K562 (cell line): Measurements from ENCODE around the gene THUMPD2. TPM values are rescaled to one million over a fixed set of nuclear protein-coding genes. Genes with fewer than 3 reads are reported as not detected.
A peak's percentile ranks its signal among the peaks of the same experiment; 100 is the strongest.

ENCODE experiments used
- ELF1 ChIP-seq: fragments of 200-800 bp; sonication (Bioruptor generic); IDR thresholded peaks from 2 replicates; pipeline ENCODE4 v1.6.1; 2016; ENCODE audit warnings: missing genetic modification characterization, missing compliant biosample characterization
- MAFF ChIP-seq: IDR thresholded peaks from 2 replicates; pipeline ENCODE4 v1.6.1; 2012; ENCODE audit warnings: low read length, improper control_type of control experiment
- SMAD1 ChIP-seq: fragments of 150-350 bp; IDR thresholded peaks from 2 replicates; pipeline ENCODE4 v1.6.1; 2014; ENCODE audit warnings: low read length, low read depth; ENCODE audit not compliant: partially characterized antibody
- SPI1 ChIP-seq: IDR thresholded peaks from 2 replicates; pipeline ENCODE4 v1.6.1; 2011; ENCODE audit warnings: low read depth, low read length, control low read depth, borderline replicate concordance
- ZNF12 ChIP-seq: sonication (generic); formaldehyde crosslinking; IDR thresholded peaks from 2 replicates; pipeline ENCODE4 v1.4.0; 2020; ENCODE audit warnings: mild to moderate bottlenecking, missing genetic modification reagents
- ZNF436 ChIP-seq: fragments of 250-450, 450-650 bp; sonication (Bioruptor Pico); formaldehyde crosslinking; IDR thresholded peaks from 2 replicates; pipeline ENCODE4 v1.7.0; 2020; ENCODE audit warnings: mild to moderate bottlenecking
- ZNF644 ChIP-seq: fragments of 200-800 bp; sonication (Bioruptor generic); IDR thresholded peaks from 2 replicates; pipeline ENCODE4 v1.6.1; 2016; ENCODE audit warnings: low read depth, missing genetic modification characterization, missing compliant biosample characterization
- polyA plus RNA-seq, 8 experiments: library from polyadenylated mRNA; depleted of rRNA in 4 of 8; stranded (reverse) in 5 of 8; unstranded in 3 of 8; fragments of >200 nt; fragmentation: Nextera tagmentation in 2 of 8; fragmentation: Illumina TruSeq in 1 of 8; extraction: Ambion mirVana in 2 of 8; extraction: Trizol in 1 of 8; gene quantifications; 2 replicates each; pipeline versions ENCODE4 v1.2.1 to v1.2.3, GENCODE V29; 2011 to 2014; ENCODE audit warnings: inconsistent platforms in 1 of 8, missing spikeins in 1 of 8
- total RNA-seq, 7 experiments: library from RNA; depleted of rRNA in 6 of 7; stranded (reverse); fragments of >200 nt in 6 of 7; fragmentation: Illumina TruSeq in 2 of 7; extraction: Trizol in 2 of 7; gene quantifications; 2 replicates each; pipeline versions ENCODE4 v1.2.1 to v1.2.3, GENCODE V29; 2011 to 2021; ENCODE audit warnings: low replicate concordance in 1 of 7
- TF ChIP-seq, protein P1 (sequence below): fragments of 450-650 bp; formaldehyde crosslinking; IDR thresholded peaks from 2 replicates; pipeline ENCODE4 v1.4.0; 2022; ENCODE audit warnings: missing genetic modification characterization
- TF ChIP-seq, protein P2 (sequence below): conservative IDR thresholded peaks from 2 replicates; pipeline ENCODE4 v1.6.1; 2011; ENCODE audit warnings: low read depth, mild to moderate bottlenecking, low read length; ENCODE audit not compliant: control insufficient read depth
- TF ChIP-seq, protein P3 (sequence below): fragments of 150-350 bp; conservative IDR thresholded peaks from 2 replicates; pipeline ENCODE4 v1.6.1; 2014; ENCODE audit warnings: low read length

THUMPD2 gene
- total and polyA plus RNA-seq, 9 of the 15 experiments (the other 6 are each of a cell fraction or from before 2014, with no cell fraction given): 9.6 to 40.4 (median 24.0) TPM

DNA sequence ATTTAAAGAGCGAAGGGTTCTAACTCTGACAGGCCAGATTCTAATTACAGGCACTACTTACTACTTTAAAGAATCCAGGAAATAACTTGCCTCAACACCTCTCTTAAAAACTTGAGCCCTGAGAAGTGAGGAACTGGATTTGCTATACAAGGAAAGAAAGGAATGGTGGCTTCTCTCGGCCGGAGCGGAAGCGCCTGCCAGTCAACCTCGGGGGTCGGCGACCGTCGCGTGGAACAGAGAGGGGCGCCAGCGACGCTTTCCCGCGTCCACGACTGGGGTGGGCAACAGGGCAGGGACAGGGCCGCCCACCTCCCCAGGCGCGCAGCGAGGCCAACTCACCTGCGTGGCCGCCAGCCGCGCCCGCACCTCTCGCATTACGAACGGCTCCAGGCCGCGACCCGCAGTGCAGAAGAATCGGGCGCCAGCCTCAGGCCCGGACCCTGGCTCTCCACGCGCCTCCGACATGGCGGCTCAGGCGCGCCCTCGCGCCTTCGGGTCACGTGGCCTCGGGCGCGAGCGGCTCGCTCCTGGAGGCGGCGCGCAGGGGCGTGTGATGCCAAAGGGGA is at the start of gene THUMPD2 (continued):
- TF ChIP-seq, protein P1, sequence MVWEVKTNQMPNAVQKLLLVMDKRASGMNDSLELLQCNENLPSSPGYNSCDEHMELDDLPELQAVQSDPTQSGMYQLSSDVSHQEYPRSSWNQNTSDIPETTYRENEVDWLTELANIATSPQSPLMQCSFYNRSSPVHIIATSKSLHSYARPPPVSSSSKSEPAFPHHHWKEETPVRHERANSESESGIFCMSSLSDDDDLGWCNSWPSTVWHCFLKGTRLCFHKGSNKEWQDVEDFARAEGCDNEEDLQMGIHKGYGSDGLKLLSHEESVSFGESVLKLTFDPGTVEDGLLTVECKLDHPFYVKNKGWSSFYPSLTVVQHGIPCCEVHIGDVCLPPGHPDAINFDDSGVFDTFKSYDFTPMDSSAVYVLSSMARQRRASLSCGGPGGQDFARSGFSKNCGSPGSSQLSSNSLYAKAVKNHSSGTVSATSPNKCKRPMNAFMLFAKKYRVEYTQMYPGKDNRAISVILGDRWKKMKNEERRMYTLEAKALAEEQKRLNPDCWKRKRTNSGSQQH (CRISPR knock-in tag): 0 out of 2 replicates have a peak, but pooled peaks have one; percentile 47
- TF ChIP-seq, protein P2, sequence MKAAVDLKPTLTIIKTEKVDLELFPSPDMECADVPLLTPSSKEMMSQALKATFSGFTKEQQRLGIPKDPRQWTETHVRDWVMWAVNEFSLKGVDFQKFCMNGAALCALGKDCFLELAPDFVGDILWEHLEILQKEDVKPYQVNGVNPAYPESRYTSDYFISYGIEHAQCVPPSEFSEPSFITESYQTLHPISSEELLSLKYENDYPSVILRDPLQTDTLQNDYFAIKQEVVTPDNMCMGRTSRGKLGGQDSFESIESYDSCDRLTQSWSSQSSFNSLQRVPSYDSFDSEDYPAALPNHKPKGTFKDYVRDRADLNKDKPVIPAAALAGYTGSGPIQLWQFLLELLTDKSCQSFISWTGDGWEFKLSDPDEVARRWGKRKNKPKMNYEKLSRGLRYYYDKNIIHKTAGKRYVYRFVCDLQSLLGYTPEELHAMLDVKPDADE: peak; percentile 56; the same call in 1 of the 2 replicates
- TF ChIP-seq ZNF644 (tag): no peak; the same call in 1 of the 2 replicates
- TF ChIP-seq, protein P3, sequence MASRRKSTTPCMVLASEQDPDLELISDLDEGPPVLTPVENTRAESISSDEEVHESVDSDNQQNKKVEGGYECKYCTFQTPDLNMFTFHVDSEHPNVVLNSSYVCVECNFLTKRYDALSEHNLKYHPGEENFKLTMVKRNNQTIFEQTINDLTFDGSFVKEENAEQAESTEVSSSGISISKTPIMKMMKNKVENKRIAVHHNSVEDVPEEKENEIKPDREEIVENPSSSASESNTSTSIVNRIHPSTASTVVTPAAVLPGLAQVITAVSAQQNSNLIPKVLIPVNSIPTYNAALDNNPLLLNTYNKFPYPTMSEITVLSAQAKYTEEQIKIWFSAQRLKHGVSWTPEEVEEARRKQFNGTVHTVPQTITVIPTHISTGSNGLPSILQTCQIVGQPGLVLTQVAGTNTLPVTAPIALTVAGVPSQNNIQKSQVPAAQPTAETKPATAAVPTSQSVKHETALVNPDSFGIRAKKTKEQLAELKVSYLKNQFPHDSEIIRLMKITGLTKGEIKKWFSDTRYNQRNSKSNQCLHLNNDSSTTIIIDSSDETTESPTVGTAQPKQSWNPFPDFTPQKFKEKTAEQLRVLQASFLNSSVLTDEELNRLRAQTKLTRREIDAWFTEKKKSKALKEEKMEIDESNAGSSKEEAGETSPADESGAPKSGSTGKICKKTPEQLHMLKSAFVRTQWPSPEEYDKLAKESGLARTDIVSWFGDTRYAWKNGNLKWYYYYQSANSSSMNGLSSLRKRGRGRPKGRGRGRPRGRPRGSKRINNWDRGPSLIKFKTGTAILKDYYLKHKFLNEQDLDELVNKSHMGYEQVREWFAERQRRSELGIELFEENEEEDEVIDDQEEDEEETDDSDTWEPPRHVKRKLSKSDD: no peak
- peak; percentile 51 for TF ChIP-seq SMAD1
- no peak for TF ChIP-seq ZNF436 (CRISPR knock-in tag)
- TF ChIP-seq MAFF: no peak
- peak; percentile 49 for TF ChIP-seq ELF1 (tag)
- TF ChIP-seq ZNF12: no peak
- 0 out of 2 replicates have a peak, but pooled peaks have one; percentile 7 for TF ChIP-seq SPI1
